Activated naive CD8-positive, alpha-beta T cell treated with anti-CD3 and anti-CD28 coated beads, Interleukin-2, amount 50 U/mL, for 24 hours (primary cell): Measurements from ENCODE around the gene LCMT1.
"Not testable (repeated sequence)": the region's sequence is repeated elsewhere in the genome, so short reads cannot be mapped to it uniquely, and the experiment has no call there.

Experiments used
- ATAC-seq: fragments of 150-1000 bp; cut with Tn5 transposase; one replicate; pipeline ENCODE4 v1.10.0; 2021
- DNase-seq: peaks from one replicate; pipeline ENCODE4 v3.0.0; 2021
- H3K27ac Mint-ChIP-seq: one replicate; pipeline ENCODE4 v1.8.0; 2021; ENCODE audit warnings: mild to moderate bottlenecking, mixed read lengths
- H3K27me3 Mint-ChIP-seq: one replicate; pipeline ENCODE4 v1.8.0; 2021; ENCODE audit warnings: mixed read lengths
- H3K36me3 Mint-ChIP-seq: one replicate; pipeline ENCODE4 v1.8.0; 2021; ENCODE audit warnings: low read depth, mixed read lengths
- H3K4me1 Mint-ChIP-seq: one replicate; pipeline ENCODE4 v1.8.0; 2021; ENCODE audit warnings: mixed read lengths
- H3K4me3 Mint-ChIP-seq: one replicate; pipeline ENCODE4 v1.8.0; 2021; ENCODE audit warnings: mild to moderate bottlenecking, moderate library complexity, mixed read lengths
- H3K9me3 Mint-ChIP-seq: one replicate; pipeline ENCODE4 v1.8.0; 2021; ENCODE audit warnings: mixed read lengths

Gene LCMT1

GRCh38 chr16:25148568-25149215, 37.1 kb downstream of the LCMT1 start:
- H3K4me3 Mint-ChIP-seq = no peak overlapping the region
- H3K9me3 Mint-ChIP-seq = no peaks in the 10 kb centered on the region
- peaks cover 17% of the 10 kb centered on the region for H3K36me3 Mint-ChIP-seq
- H3K27ac Mint-ChIP-seq = no peak overlapping the region
- DNase-seq = no peak
- no peak for ATAC-seq
- H3K27me3 Mint-ChIP-seq = no peaks in the 10 kb centered on the region
- H3K4me1 Mint-ChIP-seq = no peaks in the 10 kb centered on the region

GRCh38 chr16:25151996-25152395, 40.5 kb downstream of the LCMT1 start:
- Mint-ChIP-seq H3K4me3 (no peak overlapping the region), H3K27me3 (no peaks in the 10 kb centered on the region), H3K27ac (no peak overlapping the region), H3K4me1 (peaks cover 23% of the 10 kb centered on the region), H3K36me3 (peaks cover 24% of the 10 kb centered on the region), H3K9me3 (no peaks in the 10 kb centered on the region)
- no peak for ATAC-seq
- DNase-seq = no peak

GRCh38 chr16:25155553-25156460, 44.3 kb downstream of the LCMT1 start:
- Mint-ChIP-seq H3K4me1 (peaks cover 24% of the 10 kb centered on the region), H3K27me3 (no peaks in the 10 kb centered on the region), H3K27ac (peak overlapping the region; percentile 98), H3K36me3 (peaks cover 32% of the 10 kb centered on the region), H3K9me3 (no peaks in the 10 kb centered on the region), H3K4me3 (peak overlapping the region; percentile 68)
- ATAC-seq = peak; percentile 97
- DNase-seq = peak; percentile 41

- H3K27ac Mint-ChIP-seq = no peak overlapping the region
- ATAC-seq = no peak
- peaks cover 35% of the 10 kb centered on the region for H3K36me3 Mint-ChIP-seq
Measured at GRCh38 chr16:25157271-25157875, 45.8 kb downstream of the LCMT1 start.

GRCh38 chr16:25158401-25158800, 46.9 kb downstream of the LCMT1 start:
- no peak overlapping the region for H3K4me3 Mint-ChIP-seq
- ATAC-seq = no peak
- no peak overlapping the region for H3K27ac Mint-ChIP-seq

More at GRCh38 chr16:25157271-25157875, 45.8 kb downstream of the LCMT1 start:
- Mint-ChIP-seq H3K27me3 (no peaks in the 10 kb centered on the region), H3K9me3 (no peaks in the 10 kb centered on the region), H3K4me1 (peaks cover 24% of the 10 kb centered on the region), H3K4me3 (no peak overlapping the region)
- DNase-seq = no peak

GRCh38 chr16:25161753-25162367, 50.3 kb downstream of the LCMT1 start:
- Mint-ChIP-seq H3K4me3 (no peak overlapping the region), H3K4me1 (peaks cover 2% of the 10 kb centered on the region), H3K27ac (no peak overlapping the region), H3K27me3 (no peaks in the 10 kb centered on the region), H3K36me3 (peaks cover 37% of the 10 kb centered on the region), H3K9me3 (no peaks in the 10 kb centered on the region)
- DNase-seq (no peak), ATAC-seq (no peak)

More at GRCh38 chr16:25158401-25158800, 46.9 kb downstream of the LCMT1 start:
- DNase-seq = no peak
- Mint-ChIP-seq H3K4me1 (peaks cover 24% of the 10 kb centered on the region), H3K27me3 (no peaks in the 10 kb centered on the region), H3K9me3 (no peaks in the 10 kb centered on the region), H3K36me3 (peaks cover 33% of the 10 kb centered on the region)

- Mint-ChIP-seq H3K4me3 (no peak overlapping the region), H3K4me1 (no peaks in the 10 kb centered on the region), H3K27me3 (no peaks in the 10 kb centered on the region), H3K27ac (no peak overlapping the region), H3K9me3 (no peaks in the 10 kb centered on the region), H3K36me3 (peaks cover 35% of the 10 kb centered on the region)
- no peak for DNase-seq
- ATAC-seq = no peak
Measured at GRCh38 chr16:25163683-25164082, 52.1 kb downstream of the LCMT1 start.

GRCh38 chr16:25165284-25165683, 53.7 kb downstream of the LCMT1 start:
- ATAC-seq = no peak
- Mint-ChIP-seq H3K4me1 (no peaks in the 10 kb centered on the region), H3K9me3 (no peaks in the 10 kb centered on the region), H3K27ac (no peak overlapping the region), H3K36me3 (peaks cover 42% of the 10 kb centered on the region), H3K4me3 (no peak overlapping the region), H3K27me3 (no peaks in the 10 kb centered on the region)
- no peak for DNase-seq

- H3K4me3 Mint-ChIP-seq, ATAC-seq, H3K9me3 Mint-ChIP-seq, H3K27me3 Mint-ChIP-seq, H3K4me1 Mint-ChIP-seq, DNase-seq, H3K27ac Mint-ChIP-seq: not testable (repeated sequence)
- peaks cover 35% of the 10 kb centered on the region for H3K36me3 Mint-ChIP-seq
Measured at GRCh38 chr16:25167920-25168319, 56.4 kb downstream of the LCMT1 start.

- H3K9me3 Mint-ChIP-seq = no peaks in the 10 kb centered on the region
- H3K27me3 Mint-ChIP-seq = no peaks in the 10 kb centered on the region
- ATAC-seq (no peak), DNase-seq (no peak)
- H3K4me1 Mint-ChIP-seq = no peaks in the 10 kb centered on the region
- peaks cover 24% of the 10 kb centered on the region for H3K36me3 Mint-ChIP-seq
- H3K4me3 Mint-ChIP-seq = no peak overlapping the region
- no peak overlapping the region for H3K27ac Mint-ChIP-seq
Measured at GRCh38 chr16:25171390-25171789, 59.8 kb downstream of the LCMT1 start.

GRCh38 chr16:25172831-25173230, 61.3 kb downstream of the LCMT1 start:
- Mint-ChIP-seq H3K9me3 (no peaks in the 10 kb centered on the region), H3K4me3 (no peak overlapping the region), H3K36me3 (peaks cover 19% of the 10 kb centered on the region), H3K27me3 (no peaks in the 10 kb centered on the region), H3K27ac (no peak overlapping the region), H3K4me1 (no peaks in the 10 kb centered on the region)
- DNase-seq (no peak), ATAC-seq (no peak)

- Mint-ChIP-seq H3K27me3 (no peaks in the 10 kb centered on the region), H3K36me3 (peaks cover 14% of the 10 kb centered on the region), H3K9me3 (no peaks in the 10 kb centered on the region), H3K4me3 (no peak overlapping the region), H3K27ac (no peak overlapping the region), H3K4me1 (no peaks in the 10 kb centered on the region)
- DNase-seq (no peak), ATAC-seq (no peak)
Measured at GRCh38 chr16:25174285-25174684, 62.7 kb downstream of the LCMT1 start.

GRCh38 chr16:25176136-25176535, 64.6 kb downstream of the LCMT1 start:
- DNase-seq = no peak
- no peak overlapping the region for H3K27ac Mint-ChIP-seq
- no peaks in the 10 kb centered on the region for H3K9me3 Mint-ChIP-seq
- ATAC-seq = no peak
- no peaks in the 10 kb centered on the region for H3K4me1 Mint-ChIP-seq
- peaks cover 7% of the 10 kb centered on the region for H3K36me3 Mint-ChIP-seq
- no peak overlapping the region for H3K4me3 Mint-ChIP-seq
- no peaks in the 10 kb centered on the region for H3K27me3 Mint-ChIP-seq

GRCh38 chr16:25177512-25177830, 65.9 kb downstream of the LCMT1 start:
- no peak for ATAC-seq

More at GRCh38 chr16:25177512-25177830, 65.9 kb downstream of the LCMT1 start:
- DNase-seq = no peak
- H3K4me3 Mint-ChIP-seq = no peak overlapping the region
- no peaks in the 10 kb centered on the region for H3K4me1 Mint-ChIP-seq
- peaks cover 3% of the 10 kb centered on the region for H3K36me3 Mint-ChIP-seq
- no peaks in the 10 kb centered on the region for H3K9me3 Mint-ChIP-seq
- no peak overlapping the region for H3K27ac Mint-ChIP-seq
- no peaks in the 10 kb centered on the region for H3K27me3 Mint-ChIP-seq
